Fibroblast of pulmonary artery (primary cell): ENCODE results near the gene SELENOT.

ENCODE experiments used
- DNase-seq: peaks from one replicate; pipeline ENCODE4 v3.0.0-alpha.2; 2010; ENCODE audit warnings: low read depth
- H3K4me3 ChIP-seq: replicated peaks from 2 replicates; pipeline ENCODE4 v1.5.1; 2011; ENCODE audit warnings: low read depth, mild to moderate bottlenecking, control low read depth, low read length, moderate library complexity
- CTCF ChIP-seq: IDR thresholded peaks from 2 replicates; pipeline ENCODE4 v1.5.1; 2011; ENCODE audit warnings: mild to moderate bottlenecking, control low read depth, low read length, inconsistent platforms; ENCODE audit errors: missing control alignments

The SELENOT gene

GRCh38 chr3:150603153-150603979 lies at the start of gene SELENOT:
SELENOT (plus strand) TSS chr3:150603321; CDS start chr3:150603363, 42 bp downstream.
- H3K4me3 ChIP-seq = peak within 1 kb of the TSS; percentile 80
- DNase-seq = peak; percentile 98
- peak; percentile 7 for TF ChIP-seq CTCF

GRCh38 chr3:150555859-150556436 lies 47.2 kb upstream of the SELENOT start:
- DNase-seq = no peak
- no peak overlapping the region for H3K4me3 ChIP-seq
- TF ChIP-seq CTCF = no peak

- no peak for TF ChIP-seq CTCF
- H3K4me3 ChIP-seq = no peak overlapping the region
- no peak for DNase-seq
These were observed 46.3 kb upstream of the SELENOT start for GRCh38 chr3:150556792-150557191.

- no peak for TF ChIP-seq CTCF
- H3K4me3 ChIP-seq = no peak overlapping the region
- no peak for DNase-seq
These were observed 45.4 kb upstream of the SELENOT start for GRCh38 chr3:150557725-150558124.

GRCh38 chr3:150564243-150564642 lies 38.9 kb upstream of the SELENOT start:
- DNase-seq = no peak
- TF ChIP-seq CTCF = no peak
- no peak overlapping the region for H3K4me3 ChIP-seq

GRCh38 chr3:150567328-150567727 lies 35.8 kb upstream of the SELENOT start:
- no peak for DNase-seq
- no peak for TF ChIP-seq CTCF

GRCh38 chr3:150577855-150578254 lies 25.3 kb upstream of the SELENOT start:
- no peak overlapping the region for H3K4me3 ChIP-seq
- TF ChIP-seq CTCF = peak; percentile 19
- peak; percentile 22 for DNase-seq

More at GRCh38 chr3:150567328-150567727, 35.8 kb upstream of the SELENOT start:
- no peak overlapping the region for H3K4me3 ChIP-seq
